UCSD-AML1 (cell line): Measurements from ENCODE around the gene DENND10.
"Not testable (repeated sequence)": the region's sequence is repeated elsewhere in the genome, so short reads cannot be mapped to it uniquely, and the experiment has no call there.

Experiments
- DNase-seq: peaks from one replicate; lab custom pipeline; 2025; ENCODE audit not compliant: unreplicated experiment; lab: John Stamatoyannopoulos, UW

Gene DENND10

GRCh38 chr10:119096641-119097415 lies 7.1 kb upstream of the DENND10 start:
- DNase-seq = not testable (repeated sequence)

- DNase-seq = no peak
Observed at GRCh38 chr10:119098576-119098975, 5.3 kb upstream of the DENND10 start.

- DNase-seq = no peak
Observed at GRCh38 chr10:119100434-119101238, 3.3 kb upstream of the DENND10 start.

GRCh38 chr10:119101366-119102098 lies 2.4 kb upstream of the DENND10 start:
- DNase-seq = no peak

- DNase-seq = no peak
Observed at GRCh38 chr10:119103241-119103902, 541 bp upstream of the DENND10 start.

GRCh38 chr10:119104654-119105015 lies 722 bp downstream of the DENND10 start:
- no peak for DNase-seq

GRCh38 chr10:119105155-119105554 lies 1.2 kb downstream of the DENND10 start:
- DNase-seq = no peak

GRCh38 chr10:119105899-119106298 lies 2.0 kb downstream of the DENND10 start:
- DNase-seq = not testable (repeated sequence)

GRCh38 chr10:119107106-119107505 lies 3.2 kb downstream of the DENND10 start:
- not testable (repeated sequence) for DNase-seq

- DNase-seq = not testable (repeated sequence)
Observed at GRCh38 chr10:119107771-119108170, 3.9 kb downstream of the DENND10 start.

GRCh38 chr10:119112056-119112455 lies 8.1 kb downstream of the DENND10 start:
- no peak for DNase-seq

GRCh38 chr10:119113751-119114732 lies 10.1 kb downstream of the DENND10 start:
- peak; percentile 56 for DNase-seq

- DNase-seq = no peak
Observed at GRCh38 chr10:119115926-119116325, 12.0 kb downstream of the DENND10 start.

- no peak for DNase-seq
Observed at GRCh38 chr10:119116326-119116951, 12.5 kb downstream of the DENND10 start.

GRCh38 chr10:119118231-119118630 lies 14.3 kb downstream of the DENND10 start:
- DNase-seq = no peak

- DNase-seq = no peak
Observed at GRCh38 chr10:119119400-119119799, 15.5 kb downstream of the DENND10 start.

- no peak for DNase-seq
Observed at GRCh38 chr10:119120413-119120867, 16.5 kb downstream of the DENND10 start.

GRCh38 chr10:119120875-119121274 lies 17.0 kb downstream of the DENND10 start:
- no peak for DNase-seq

GRCh38 chr10:119125942-119126341 lies 22.0 kb downstream of the DENND10 start:
- no peak for DNase-seq
